Activated CD4-positive, alpha-beta T cell treated with anti-CD3 and anti-CD28 coated beads for 36 hours (primary cell): Measurements from ENCODE around the gene MAP6. TPM values are rescaled to one million over a fixed set of nuclear protein-coding genes. Genes with fewer than 3 reads are reported as not detected.
A peak's percentile ranks its signal among the peaks of the same experiment; 100 is the strongest.

Source experiments
- ATAC-seq: fragments of 200-7000 bp; cut with Tn5 transposase; one replicate; pipeline ENCODE4 v1.10.0; 2021; ENCODE audit warnings: mild to moderate bottlenecking, moderate library complexity
- CTCF ChIA-PET: fragments of 350-600 bp; sonication (Branson Sonifier 250); formaldehyde crosslinking; loops from one replicate; lab custom pipeline; 2021; ENCODE audit warnings: antibody characterized with exemption; lab: Charles Lee
- POLR2A ChIA-PET: fragments of 350-600 bp; sonication (Branson Sonifier 250); formaldehyde crosslinking; loops from one replicate; lab custom pipeline; 2021; ENCODE audit warnings: antibody characterized with exemption, inconsistent platforms; lab: Charles Lee
- DNase-seq: peaks from one replicate; pipeline ENCODE4 v3.0.0-alpha.2; 2020
- H3K27ac Mint-ChIP-seq: one replicate; pipeline ENCODE4 v1.8.0; 2021; ENCODE audit warnings: mixed read lengths
- H3K27me3 Mint-ChIP-seq: one replicate; pipeline ENCODE4 v1.8.0; 2021; ENCODE audit warnings: mixed read lengths
- H3K36me3 Mint-ChIP-seq: one replicate; pipeline ENCODE4 v1.8.0; 2021; ENCODE audit warnings: low read depth, mixed read lengths
- H3K4me1 Mint-ChIP-seq: one replicate; pipeline ENCODE4 v1.8.0; 2021; ENCODE audit warnings: mixed read lengths
- H3K4me3 Mint-ChIP-seq: one replicate; pipeline ENCODE4 v1.8.0; 2021; ENCODE audit warnings: mild to moderate bottlenecking, moderate library complexity, mixed read lengths
- H3K9me3 Mint-ChIP-seq: one replicate; pipeline ENCODE4 v1.8.0; 2021; ENCODE audit warnings: low read depth, mixed read lengths
- intact Hi-C, 2 experiments: fragments of 100-400 bp; cut with DNase I in 1 of 2; cut with micrococcal nuclease in 1 of 2; formaldehyde crosslinking; loops; one replicate each; pipeline versions ENCODE4 v1.14.2 to v1.15.1; 2022 to 2024; cut with DNase I, micrococcal nuclease
- total RNA-seq, 2 experiments: library from RNA; stranded (reverse); gene quantifications; one replicate each; pipeline ENCODE4 v1.2.3, GENCODE V29; 2021

MAP6 gene
- total RNA-seq, 2 experiments from 2014 or later, result 0.05 TPM; not detected in 1

DNA sequence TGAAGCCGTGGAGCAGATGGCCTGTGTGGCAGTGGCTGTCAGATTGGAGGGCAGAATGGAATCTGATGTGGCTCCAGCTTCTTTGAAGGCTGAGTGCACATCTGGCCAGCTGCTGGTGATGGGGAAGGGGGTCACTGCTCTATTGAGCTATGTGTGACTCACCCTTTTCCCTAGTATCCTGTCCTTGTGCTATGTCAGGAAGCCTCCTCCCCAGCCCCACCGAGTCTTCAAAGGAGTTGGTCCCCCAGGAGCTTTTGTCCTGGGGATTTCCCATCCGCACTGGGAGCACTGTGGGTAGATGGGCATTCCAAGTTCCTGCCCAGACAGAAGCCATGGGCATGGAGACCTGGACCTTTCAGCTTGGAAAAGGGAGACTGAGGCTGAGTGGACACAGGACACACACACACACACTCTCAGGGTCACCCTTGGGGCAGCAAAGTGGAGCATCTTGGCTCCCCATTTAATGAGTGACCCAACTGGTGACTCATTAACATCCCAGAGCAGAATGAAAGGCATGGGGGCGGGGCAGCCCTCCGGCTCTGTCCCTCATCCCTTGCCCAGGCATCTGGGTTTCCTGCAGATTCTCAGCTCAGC, 103.5 kb downstream of the MAP6 start:
- H3K27ac Mint-ChIP-seq, result peak overlapping the region; percentile 21

DNA sequence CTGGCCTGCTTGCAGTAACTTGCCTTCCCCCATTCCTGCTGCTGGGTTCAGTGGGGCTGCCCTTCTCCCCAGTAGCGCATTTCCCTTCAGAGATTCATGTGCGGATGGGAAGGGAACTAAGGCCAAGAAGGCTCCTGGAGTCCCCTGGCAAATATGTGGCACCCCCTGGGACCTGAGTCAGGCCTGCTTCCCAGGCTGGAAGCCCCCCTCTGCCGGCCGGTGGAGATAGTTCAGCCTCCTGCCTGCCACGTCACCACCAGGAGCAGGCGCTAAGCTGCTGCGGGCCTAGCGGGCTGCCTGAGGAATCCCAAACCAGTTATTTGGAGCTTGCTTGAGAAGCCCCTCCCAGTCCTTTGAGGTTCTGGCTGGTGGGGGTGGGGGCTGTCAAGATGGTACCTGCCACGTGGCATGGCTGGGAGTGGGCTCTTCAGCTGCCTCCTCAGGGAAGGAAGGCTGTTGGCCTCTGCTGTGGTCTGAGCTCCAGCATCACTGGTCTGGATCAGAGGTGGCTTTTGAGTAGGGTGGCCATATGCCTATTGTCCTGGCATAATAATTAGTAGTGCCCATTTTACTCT, 104.8 kb downstream of the MAP6 start:
- no peaks in the 10 kb centered on the region for H3K9me3 Mint-ChIP-seq
- H3K4me3 Mint-ChIP-seq, result peak overlapping the region; percentile 99
- H3K36me3 Mint-ChIP-seq, result peaks cover 15% of the 10 kb centered on the region
- H3K4me1 Mint-ChIP-seq, result peaks cover 28% of the 10 kb centered on the region
- no peak for DNase-seq
- no peaks in the 10 kb centered on the region for H3K27me3 Mint-ChIP-seq
- peak overlapping the region; percentile 98 for H3K27ac Mint-ChIP-seq
- ChIA-PET CTCF (no interaction called here), POLR2A (no interaction called here)
- no peak for ATAC-seq
- intact Hi-C loops, result no loop called here

More for the DNA sequence above, 103.5 kb downstream of the MAP6 start:
- no peaks in the 10 kb centered on the region for H3K9me3 Mint-ChIP-seq
- H3K27me3 Mint-ChIP-seq, result no peaks in the 10 kb centered on the region
- peaks cover 28% of the 10 kb centered on the region for H3K4me1 Mint-ChIP-seq
- CTCF ChIA-PET, result interaction anchor here (1.4 kb wide), 1 partner anchor 11 kb away, joined by 3 read pairs; no protein-coding TSS in a partner anchor
- POLR2A ChIA-PET, result no interaction called here
- no peak overlapping the region for H3K4me3 Mint-ChIP-seq
- DNase-seq (no peak), ATAC-seq (no peak)
- intact Hi-C loops, result no loop called here
- peaks cover 19% of the 10 kb centered on the region for H3K36me3 Mint-ChIP-seq

- ATAC-seq, result no peak
- H3K9me3 Mint-ChIP-seq, result no peaks in the 10 kb centered on the region
- intact Hi-C loops, result no loop called here
- H3K36me3 Mint-ChIP-seq, result peaks cover 10% of the 10 kb centered on the region
- no peaks in the 10 kb centered on the region for H3K27me3 Mint-ChIP-seq
- peak overlapping the region; percentile 98 for H3K27ac Mint-ChIP-seq
- peak overlapping the region; percentile 99 for H3K4me3 Mint-ChIP-seq
- POLR2A ChIA-PET, result no interaction called here
- DNase-seq, result no peak
- H3K4me1 Mint-ChIP-seq, result peaks cover 28% of the 10 kb centered on the region
- CTCF ChIA-PET, result no interaction called here
Observed at GRCh38 chr11:75563501-75563977, 105.3 kb downstream of the MAP6 start.

- peak overlapping the region; percentile 98 for H3K27ac Mint-ChIP-seq
- DNase-seq, result no peak
- POLR2A ChIA-PET, result interaction anchor here (0.6 to 1.3 kb wide), 6 partner anchors 9 to 653 kb away, joined by 3 to 5 read pairs (median 4); no protein-coding TSS in a partner anchor
Observed at GRCh38 chr11:75562836-75563484, 105.9 kb downstream of the MAP6 start.

DNA sequence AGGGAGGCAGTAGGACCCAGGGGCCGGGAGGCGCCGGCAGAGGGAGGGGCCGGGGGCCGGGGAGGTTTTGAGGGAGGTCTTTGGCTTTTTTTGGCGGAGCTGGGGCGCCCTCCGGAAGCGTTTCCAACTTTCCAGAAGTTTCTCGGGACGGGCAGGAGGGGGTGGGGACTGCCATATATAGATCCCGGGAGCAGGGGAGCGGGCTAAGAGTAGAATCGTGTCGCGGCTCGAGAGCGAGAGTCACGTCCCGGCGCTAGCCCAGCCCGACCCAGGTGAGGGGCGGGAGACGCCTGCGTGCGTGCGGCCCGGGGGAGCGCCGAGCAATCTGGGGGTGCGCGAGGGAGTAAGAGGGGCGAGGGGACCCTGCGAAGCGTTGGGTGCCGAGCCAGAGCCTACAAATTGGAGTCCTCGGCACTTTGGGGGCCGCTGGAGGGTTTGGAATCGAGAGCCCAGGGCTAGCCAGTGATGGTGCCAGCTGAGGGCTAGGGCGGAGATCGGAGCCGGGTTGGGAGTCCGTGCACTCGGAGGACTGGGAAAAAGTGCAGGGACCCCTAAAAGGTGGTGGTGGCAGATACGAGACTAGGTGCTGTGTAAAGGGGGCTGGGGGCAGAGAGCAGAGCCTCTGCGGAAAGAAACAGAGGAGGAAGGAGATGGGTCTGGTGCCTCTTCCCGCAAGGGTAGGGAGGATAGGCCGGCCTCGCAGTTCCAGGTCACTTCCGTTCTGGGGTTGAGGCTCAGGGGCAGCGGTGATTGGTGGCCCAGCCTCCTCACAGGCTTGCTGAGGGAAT, 106.6 kb downstream of the MAP6 start, which contains the start of gene SERPINH1:
TSS of gene SERPINH1 (plus strand) at position 206 of the 788 bp plus-strand sequence. CDS start 4,097 bp downstream, outside the sequence.
- Mint-ChIP-seq H3K9me3 (no peaks in the 10 kb centered on the region), H3K36me3 (peaks cover 3% of the 10 kb centered on the region), H3K27me3 (no peaks in the 10 kb centered on the region), H3K4me1 (peaks cover 28% of the 10 kb centered on the region), H3K4me3 (peak within 1 kb of the TSS; percentile 99), H3K27ac (peak within 1 kb of the TSS; percentile 98)
- DNase-seq, result peak; percentile 88
- CTCF ChIA-PET, result interaction anchor here (0.7 to 1.8 kb wide), 6 partner anchors 13 to 177 kb away, joined by 3 to 7 read pairs (median 4); no protein-coding TSS in a partner anchor
- ATAC-seq, result peak; percentile 93
- intact Hi-C loops, result loop anchor here (1.0 kb wide), 5 partner anchors 21 to 673 kb away; partner anchors contain the start of genes GDPD5 (in 1 of the 2) and RPS3 (in 1 of the 2)
- POLR2A ChIA-PET, result interaction anchor here (0.6 to 1.3 kb wide), 6 partner anchors 8 to 653 kb away, joined by 3 to 5 read pairs (median 4); no protein-coding TSS in a partner anchor

More at GRCh38 chr11:75562836-75563484, 105.9 kb downstream of the MAP6 start:
- intact Hi-C loops, result loop anchor here (1.0 kb wide), 5 partner anchors 20 to 672 kb away; partner anchors contain the start of genes GDPD5 (in 1 of the 2) and RPS3 (in 1 of the 2)
- CTCF ChIA-PET, result interaction anchor here (0.7 to 1.8 kb wide), 5 partner anchors 12 to 178 kb away, joined by 3 to 7 read pairs (median 4); no protein-coding TSS in a partner anchor
- ATAC-seq, result no peak
- Mint-ChIP-seq H3K4me3 (peak overlapping the region; percentile 99), H3K27me3 (no peaks in the 10 kb centered on the region), H3K36me3 (peaks cover 6% of the 10 kb centered on the region), H3K9me3 (no peaks in the 10 kb centered on the region), H3K4me1 (peaks cover 28% of the 10 kb centered on the region)

DNA sequence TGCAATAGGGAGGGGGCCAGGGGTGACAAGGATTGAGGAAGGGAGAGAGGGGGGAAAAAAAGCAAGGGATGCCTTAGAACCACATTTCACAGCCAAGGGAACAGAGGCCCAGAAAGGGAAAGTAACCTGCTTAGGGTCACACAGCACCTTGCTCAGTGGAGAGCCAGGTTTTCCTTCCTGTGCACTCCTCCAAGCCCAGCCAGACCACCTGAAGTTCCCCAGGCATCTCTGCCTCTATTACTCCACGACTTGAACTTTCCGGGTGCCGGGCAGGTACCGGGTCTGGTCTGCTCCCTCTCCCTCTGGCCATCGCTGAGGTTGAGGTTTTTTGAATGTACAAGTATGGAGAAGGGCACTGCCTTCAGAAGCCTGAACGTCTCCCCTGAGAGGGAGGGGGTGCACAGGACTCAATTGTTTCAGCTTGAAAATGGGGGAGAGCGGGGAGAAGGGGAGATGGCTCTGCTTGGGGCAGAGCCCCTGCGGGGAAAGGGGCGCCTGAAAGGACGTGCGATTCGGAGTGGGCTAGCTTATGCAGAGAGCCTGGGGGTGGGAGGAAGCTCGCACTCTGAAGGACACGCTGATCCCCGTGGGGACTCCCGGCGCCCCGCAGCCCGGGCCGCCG, 107.3 kb downstream of the MAP6 start:
- no peak for DNase-seq
- peak; percentile 9 for ATAC-seq
- POLR2A ChIA-PET, result no interaction called here
- CTCF ChIA-PET, result interaction anchor here (0.5 to 1.8 kb wide), 7 partner anchors 11 to 629 kb away, joined by 3 to 7 read pairs (median 3); no protein-coding TSS in a partner anchor
- H3K36me3 Mint-ChIP-seq, result peaks cover 3% of the 10 kb centered on the region
- no peaks in the 10 kb centered on the region for H3K27me3 Mint-ChIP-seq
- H3K4me3 Mint-ChIP-seq, result peak overlapping the region; percentile 99
- H3K4me1 Mint-ChIP-seq, result peaks cover 28% of the 10 kb centered on the region
- H3K9me3 Mint-ChIP-seq, result no peaks in the 10 kb centered on the region
- peak overlapping the region; percentile 98 for H3K27ac Mint-ChIP-seq
- intact Hi-C loops, result loop anchor here (1.0 kb wide), 5 partner anchors 22 to 674 kb away; partner anchors contain the start of genes GDPD5 (in 1 of the 2) and RPS3 (in 1 of the 2)

- H3K27ac Mint-ChIP-seq, result peak overlapping the region; percentile 55
- intact Hi-C loops, result no loop called here
- H3K36me3 Mint-ChIP-seq, result peaks cover 2% of the 10 kb centered on the region
- H3K4me1 Mint-ChIP-seq, result peaks cover 26% of the 10 kb centered on the region
- ATAC-seq, result no peak
- peak overlapping the region; percentile 99 for H3K4me3 Mint-ChIP-seq
- CTCF ChIA-PET, result interaction anchor here (0.6 to 1.5 kb wide), 5 partner anchors 10 to 116 kb away, joined by 3 to 6 read pairs (median 4); no protein-coding TSS in a partner anchor
- no peaks in the 10 kb centered on the region for H3K9me3 Mint-ChIP-seq
- POLR2A ChIA-PET, result no interaction called here
- no peaks in the 10 kb centered on the region for H3K27me3 Mint-ChIP-seq
- DNase-seq, result no peak
Observed at GRCh38 chr11:75560644-75561043, 108.2 kb downstream of the MAP6 start.

- Mint-ChIP-seq H3K36me3 (no peaks in the 10 kb centered on the region), H3K4me1 (peaks cover 23% of the 10 kb centered on the region), H3K27ac (no peak overlapping the region), H3K27me3 (no peaks in the 10 kb centered on the region), H3K4me3 (no peak overlapping the region), H3K9me3 (no peaks in the 10 kb centered on the region)
- DNase-seq, result no peak
- POLR2A ChIA-PET, result interaction anchor here (0.6 to 0.7 kb wide), 2 partner anchors 25 to 1187 kb away, joined by 3 read pairs; no protein-coding TSS in a partner anchor
- CTCF ChIA-PET, result interaction anchor here (0.7 to 1.5 kb wide), 6 partner anchors 16 to 621 kb away, joined by 3 to 6 read pairs (median 4); no protein-coding TSS in a partner anchor
- no peak for ATAC-seq
- intact Hi-C loops, result no loop called here
Observed at GRCh38 chr11:75558939-75559843, 109.6 kb downstream of the MAP6 start.

DNA sequence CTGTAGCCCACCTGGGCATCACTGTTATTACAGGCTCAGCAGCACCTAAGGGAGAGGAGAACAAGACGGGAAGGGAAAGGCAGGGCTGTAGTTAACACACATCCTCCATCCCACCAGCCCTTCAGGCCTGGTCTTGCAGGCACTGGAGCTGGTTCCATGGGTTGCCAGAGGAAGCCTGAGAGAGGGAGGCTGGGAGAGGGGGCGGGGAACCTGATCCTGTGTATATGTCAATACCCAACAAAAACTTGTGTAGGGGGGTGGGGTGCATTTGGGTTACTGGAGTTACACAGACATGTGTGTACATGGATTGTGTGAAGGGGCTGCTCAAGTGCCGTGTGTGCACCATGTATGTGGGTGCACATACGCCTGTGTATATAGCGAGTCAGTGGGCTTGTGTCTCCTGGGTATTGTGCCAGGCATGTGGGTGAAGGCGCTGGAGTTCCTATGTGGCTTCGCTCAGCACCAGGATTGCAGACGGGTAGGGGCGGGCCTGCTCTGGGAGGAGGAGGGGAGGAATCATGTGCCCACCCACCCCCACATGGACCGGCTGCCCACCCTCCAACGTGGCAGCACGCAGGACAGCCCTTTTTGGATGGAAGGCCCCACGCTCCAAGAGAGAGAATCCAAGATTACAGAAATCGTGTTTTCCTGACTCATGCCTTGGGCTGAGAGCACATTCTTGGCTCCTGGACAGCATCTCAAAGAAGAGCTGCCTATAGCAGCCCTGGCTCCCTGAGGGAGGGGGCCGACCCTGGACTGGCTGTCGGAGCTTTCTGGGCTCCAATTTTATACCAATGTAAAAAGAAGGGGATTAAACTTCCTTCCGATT, 111.0 kb downstream of the MAP6 start:
- ChIA-PET POLR2A (no interaction called here), CTCF (interaction anchor here (1.1 kb wide), 1 partner anchor 17 kb away, joined by 3 read pairs; no protein-coding TSS in a partner anchor)
- H3K36me3 Mint-ChIP-seq, result no peaks in the 10 kb centered on the region
- no peak for DNase-seq
- intact Hi-C loops, result no loop called here
- no peak overlapping the region for H3K27ac Mint-ChIP-seq
- peaks cover 14% of the 10 kb centered on the region for H3K4me1 Mint-ChIP-seq
- H3K9me3 Mint-ChIP-seq, result no peaks in the 10 kb centered on the region
- no peak overlapping the region for H3K4me3 Mint-ChIP-seq
- no peaks in the 10 kb centered on the region for H3K27me3 Mint-ChIP-seq
- no peak for ATAC-seq
